GM12873 (cell line): ENCODE data around the gene TWF2.

ENCODE experiments used
- CTCF ChIP-seq: IDR thresholded peaks from 2 replicates; pipeline ENCODE4 v1.5.1; 2012; ENCODE audit warnings: low read depth, mild to moderate bottlenecking, moderate library complexity, low read length, control low read depth; ENCODE audit not compliant: insufficient read depth; ENCODE audit errors: missing control alignments

Gene TWF2

DNA sequence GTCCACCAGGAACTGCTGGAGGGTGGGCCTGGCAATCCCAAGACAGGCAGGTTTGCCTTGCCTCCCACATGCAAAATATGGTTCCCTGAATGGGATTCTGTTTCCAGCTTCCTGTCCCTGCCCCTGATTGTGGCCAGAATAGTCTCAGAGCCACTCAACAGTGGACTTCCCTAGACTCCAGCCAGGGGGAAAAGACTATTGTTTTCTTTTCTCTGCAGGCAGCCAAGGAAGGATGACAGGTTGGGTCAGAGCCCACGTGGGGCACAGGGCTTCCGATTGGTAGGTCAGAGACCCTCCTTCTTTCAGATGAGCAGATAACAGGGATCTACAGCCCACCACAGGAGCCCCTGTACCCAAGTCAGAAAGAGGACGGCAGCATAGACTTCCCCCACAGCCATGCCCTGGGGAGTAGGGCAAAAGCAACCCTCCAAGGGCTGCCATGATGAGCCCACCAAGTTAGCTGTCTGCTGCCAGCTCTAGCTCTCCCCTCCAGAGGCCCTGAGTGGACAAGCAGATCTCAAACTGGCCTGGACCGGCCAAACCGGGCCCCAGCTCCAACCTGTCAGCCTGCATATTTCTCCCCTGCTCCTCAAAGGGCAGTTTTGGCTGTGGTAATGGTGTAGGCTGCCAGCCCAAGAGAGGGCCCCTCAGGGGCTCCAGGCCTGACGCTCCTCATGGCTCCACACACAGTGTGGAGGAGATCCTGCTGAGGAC lies 19.9 kb downstream of the TWF2 start:
- TF ChIP-seq CTCF = no peak

- no peak for TF ChIP-seq CTCF
Measured at GRCh38 chr3:52218454-52218853, 20.5 kb downstream of the TWF2 start.

DNA sequence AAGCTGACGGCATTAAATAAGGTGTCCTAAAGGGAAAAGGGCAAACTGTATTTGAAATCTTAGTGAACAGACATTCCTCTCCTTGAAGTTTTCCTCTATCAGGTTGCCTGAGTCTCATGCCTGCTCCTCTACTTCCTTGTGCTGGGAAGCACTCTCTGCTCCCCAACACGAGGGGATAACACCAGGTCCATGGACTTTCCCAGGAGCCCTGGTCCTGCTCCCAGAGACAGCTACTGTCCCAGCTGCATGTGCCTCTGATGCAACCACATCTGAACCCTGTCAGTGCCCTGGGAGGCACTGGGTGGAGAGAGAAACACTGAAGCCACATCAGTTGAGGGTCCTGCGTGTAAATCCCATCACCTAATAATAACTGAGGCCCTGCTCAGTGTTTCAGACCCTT lies 20.9 kb downstream of the TWF2 start:
- TF ChIP-seq CTCF = no peak

GRCh38 chr3:52217409-52217805 lies 21.6 kb downstream of the TWF2 start:
- TF ChIP-seq CTCF = no peak

DNA sequence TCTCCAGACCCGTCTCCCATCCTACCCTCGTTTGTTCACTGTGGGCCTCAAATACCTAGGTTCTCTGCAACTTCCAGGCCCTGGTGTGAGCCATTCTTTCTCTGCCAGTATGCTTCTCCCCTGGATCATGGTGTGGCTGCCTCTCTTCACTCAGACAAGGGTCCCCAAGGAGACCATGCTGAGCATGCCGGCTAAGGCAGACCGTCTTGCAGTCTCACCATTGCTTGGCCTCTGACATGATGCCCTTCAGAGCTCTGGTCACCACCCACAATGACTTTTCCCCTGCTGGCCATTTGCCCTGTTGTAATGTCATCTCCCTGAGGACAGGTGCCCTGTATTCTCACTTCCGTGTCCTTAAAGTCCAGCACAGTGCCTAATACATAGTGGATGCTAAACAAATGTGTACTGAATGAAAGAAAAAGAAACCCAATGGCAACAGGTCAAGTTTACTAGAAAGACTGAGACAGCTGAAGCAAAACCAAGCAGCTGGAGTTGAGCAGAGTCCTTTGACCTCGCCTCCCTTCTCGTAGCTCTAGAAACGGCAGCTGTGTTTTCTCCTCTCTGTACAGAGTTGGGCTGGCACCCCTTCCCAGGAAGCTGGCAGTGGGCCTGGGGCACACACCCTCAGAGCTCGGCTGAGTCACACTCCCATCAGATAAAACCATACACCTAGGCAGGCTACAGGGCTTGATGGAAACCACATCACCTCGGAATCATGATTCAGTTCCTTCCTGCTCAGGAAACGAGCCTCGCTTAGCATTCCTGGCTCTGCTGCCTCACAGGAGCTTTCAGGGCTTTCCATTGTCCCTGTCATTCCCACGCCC lies 22.2 kb downstream of the TWF2 start:
- TF ChIP-seq CTCF = no peak

GRCh38 chr3:52215351-52215750 lies 23.6 kb downstream of the TWF2 start:
- no peak for TF ChIP-seq CTCF

DNA sequence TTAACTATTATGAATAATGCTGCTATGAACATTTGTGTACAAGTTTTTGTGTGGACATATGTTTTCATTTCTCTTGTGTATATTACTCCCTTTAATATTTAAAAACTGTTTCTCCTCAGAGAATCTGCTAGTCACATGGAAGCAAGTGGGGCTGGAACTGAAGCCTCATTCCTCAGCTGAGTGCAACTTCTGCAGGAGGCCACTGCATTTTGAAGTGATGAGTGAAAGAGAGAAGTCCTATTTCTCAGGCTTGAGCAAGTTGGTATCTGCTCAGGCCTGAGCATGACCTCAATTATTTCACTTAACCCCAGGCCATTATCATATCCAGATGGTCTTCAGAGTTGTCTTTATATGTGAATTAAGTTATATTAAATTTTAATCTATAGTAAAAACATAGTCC lies 25.1 kb downstream of the TWF2 start:
- no peak for TF ChIP-seq CTCF
